ENCODE data around the gene CCR2.

GRCh38 chr3:46372492-46373359 is 18.8 kb downstream of the CCR2 start:
- peak in 4 of 5 experiments; percentile 14 to 40 (median 32) for TF ChIP-seq CTCF (IDR thresholded peaks at IDR 0.05)
- TF ChIP-seq POLR2A (IDR thresholded peaks at IDR 0.05): no peak
- TF ChIP-seq EP300 (IDR thresholded peaks at IDR 0.05): no peak
